ENCODE results near the gene FBLN2.
"Not testable (repeated sequence)": the region's sequence is repeated elsewhere in the genome, so short reads cannot be mapped to it uniquely, and the experiment has no call there.

The FBLN2 gene

GRCh38 chr3:13550791-13551360 is 2.0 kb downstream of the FBLN2 start:
- DNase-seq: no peak

GRCh38 chr3:13552857-13553652 is 4.1 kb downstream of the FBLN2 start:
- DNase-seq: no peak

GRCh38 chr3:13553686-13554085 is 4.8 kb downstream of the FBLN2 start:
- no peak for DNase-seq

GRCh38 chr3:13555753-13556152 is 6.8 kb downstream of the FBLN2 start:
- DNase-seq: no peak

- DNase-seq: no peak
These were observed 7.3 kb downstream of the FBLN2 start for GRCh38 chr3:13556207-13556606.

- DNase-seq: no peak
These were observed 8.0 kb downstream of the FBLN2 start for GRCh38 chr3:13556917-13557316.

GRCh38 chr3:13557417-13557816 is 8.5 kb downstream of the FBLN2 start:
- no peak for DNase-seq

GRCh38 chr3:13557926-13558325 is 9.0 kb downstream of the FBLN2 start:
- DNase-seq: no peak

- no peak for DNase-seq
These were observed 9.7 kb downstream of the FBLN2 start for GRCh38 chr3:13558651-13559050.

GRCh38 chr3:13559764-13560525 is 11.0 kb downstream of the FBLN2 start:
- DNase-seq: no peak

GRCh38 chr3:13561376-13561775 is 12.5 kb downstream of the FBLN2 start:
- DNase-seq: no peak

GRCh38 chr3:13561967-13562366 is 13.0 kb downstream of the FBLN2 start:
- no peak for DNase-seq

GRCh38 chr3:13562421-13562820 is 13.5 kb downstream of the FBLN2 start:
- DNase-seq: not testable (repeated sequence)

- DNase-seq: no peak
These were observed 14.4 kb downstream of the FBLN2 start for GRCh38 chr3:13563321-13563720.

GRCh38 chr3:13563911-13564310 is 15.0 kb downstream of the FBLN2 start:
- no peak for DNase-seq

- DNase-seq: no peak
These were observed 16.0 kb downstream of the FBLN2 start for GRCh38 chr3:13564751-13565560.

GRCh38 chr3:13565581-13566452 is 16.9 kb downstream of the FBLN2 start:
- DNase-seq: no peak

- DNase-seq: no peak
These were observed 17.5 kb downstream of the FBLN2 start for GRCh38 chr3:13566453-13566748.

- DNase-seq: no peak
These were observed 17.9 kb downstream of the FBLN2 start for GRCh38 chr3:13566769-13567310.

- DNase-seq: no peak
These were observed 19.0 kb downstream of the FBLN2 start for GRCh38 chr3:13567684-13568514.

GRCh38 chr3:13568515-13569028 is 19.6 kb downstream of the FBLN2 start:
- DNase-seq: no peak

Measured in activated T-cell treated with anti-CD3 and anti-CD28 coated beads, Interleukin-2, amount 50 U/mL, for 1 hour (primary cell).